ENCODE results near the gene FAM117B.
A peak's percentile ranks its signal among the peaks of the same experiment; 100 is the strongest.
"Not testable (repeated sequence)": the region's sequence is repeated elsewhere in the genome, so short reads cannot be mapped to it uniquely, and the experiment has no call there.

Gene FAM117B

GRCh38 chr2:202689459-202689858, 54.7 kb downstream of the FAM117B start:
- in situ Hi-C loops (cut with HindIII; ENCODE audit: low pct_ligation_motif_present, low pct_unique_long_range_greater_than_20kb, low sequenced_read_pairs), result no loop called here
- no peak for DNase-seq

GRCh38 chr2:202689898-202690297, 55.1 kb downstream of the FAM117B start:
- no peak for DNase-seq
- in situ Hi-C loops (cut with HindIII; ENCODE audit: low pct_ligation_motif_present, low pct_unique_long_range_greater_than_20kb, low sequenced_read_pairs), result no loop called here

GRCh38 chr2:202690321-202690900, 55.6 kb downstream of the FAM117B start:
- DNase-seq, result no peak
- in situ Hi-C loops (cut with HindIII; ENCODE audit: low pct_ligation_motif_present, low pct_unique_long_range_greater_than_20kb, low sequenced_read_pairs), result no loop called here

GRCh38 chr2:202693503-202693902, 58.7 kb downstream of the FAM117B start:
- in situ Hi-C loops (cut with HindIII; ENCODE audit: low pct_ligation_motif_present, low pct_unique_long_range_greater_than_20kb, low sequenced_read_pairs), result no loop called here

GRCh38 chr2:202695166-202695565, 60.4 kb downstream of the FAM117B start:
- in situ Hi-C loops (cut with HindIII; ENCODE audit: low pct_ligation_motif_present, low pct_unique_long_range_greater_than_20kb, low sequenced_read_pairs), result no loop called here
- no peak for DNase-seq

More at GRCh38 chr2:202693503-202693902, 58.7 kb downstream of the FAM117B start:
- DNase-seq, result no peak

DNA sequence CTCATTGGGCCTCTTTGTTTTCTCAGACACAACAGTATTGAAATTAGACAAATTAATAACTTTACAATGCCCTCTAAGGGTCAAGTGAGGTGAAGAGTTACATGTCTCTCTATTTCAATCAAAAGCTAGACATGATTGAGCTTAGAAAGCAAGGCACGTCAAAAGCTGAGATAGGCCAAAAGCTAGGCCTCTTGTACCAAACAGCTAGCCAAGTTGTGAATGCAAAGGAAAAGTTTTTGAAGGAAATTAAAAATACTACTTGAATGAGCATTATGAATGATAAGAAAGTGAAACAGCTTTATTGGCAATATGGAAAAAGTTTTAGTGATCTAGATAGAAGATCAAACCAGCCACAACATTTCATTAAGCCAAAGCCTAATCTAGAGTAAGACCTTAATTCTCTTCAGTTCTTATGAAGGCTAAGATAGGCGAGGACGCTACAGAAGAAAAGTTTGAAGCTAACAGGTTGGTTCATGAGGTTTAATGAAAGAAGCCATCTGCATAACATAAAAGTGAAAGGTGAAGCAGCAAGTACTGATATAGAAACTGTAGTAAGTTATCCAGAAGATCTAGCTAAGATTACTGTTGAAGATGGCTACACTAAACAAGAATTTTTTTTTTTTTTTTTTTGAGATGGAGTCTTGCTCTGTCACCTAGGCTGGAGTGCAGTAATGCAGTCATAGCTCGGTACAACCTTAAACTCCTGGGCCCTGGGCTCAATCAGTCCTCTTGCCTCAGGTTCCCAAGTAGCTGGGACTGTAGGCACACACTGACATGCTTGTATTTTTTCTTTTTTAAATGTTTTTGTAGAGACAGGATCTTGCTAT, 65.5 kb downstream of the FAM117B start:
- DNase-seq, result no peak
- in situ Hi-C loops (cut with HindIII; ENCODE audit: low pct_ligation_motif_present, low pct_unique_long_range_greater_than_20kb, low sequenced_read_pairs), result no loop called here

DNA sequence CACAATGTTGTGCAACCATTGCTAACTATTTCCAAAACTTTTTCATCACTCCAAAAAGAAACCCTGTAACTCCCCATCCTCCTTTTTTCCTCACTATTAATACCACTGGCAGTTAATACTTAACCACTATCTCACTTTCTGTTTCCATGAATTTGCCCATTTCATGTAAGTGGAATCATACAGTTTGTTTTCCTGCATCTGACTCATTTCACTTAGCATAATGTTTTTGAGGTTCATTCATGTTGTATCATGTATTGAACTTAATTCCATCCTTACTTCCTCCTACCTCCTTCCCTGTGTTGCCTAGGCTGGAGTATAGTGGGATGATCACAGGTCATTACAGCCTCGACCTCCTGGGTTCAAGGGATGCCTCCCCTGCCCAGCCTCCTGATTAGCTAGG, 68.3 kb downstream of the FAM117B start:
- in situ Hi-C loops (cut with HindIII; ENCODE audit: low pct_ligation_motif_present, low pct_unique_long_range_greater_than_20kb, low sequenced_read_pairs), result no loop called here
- DNase-seq, result peak; percentile 40

DNA sequence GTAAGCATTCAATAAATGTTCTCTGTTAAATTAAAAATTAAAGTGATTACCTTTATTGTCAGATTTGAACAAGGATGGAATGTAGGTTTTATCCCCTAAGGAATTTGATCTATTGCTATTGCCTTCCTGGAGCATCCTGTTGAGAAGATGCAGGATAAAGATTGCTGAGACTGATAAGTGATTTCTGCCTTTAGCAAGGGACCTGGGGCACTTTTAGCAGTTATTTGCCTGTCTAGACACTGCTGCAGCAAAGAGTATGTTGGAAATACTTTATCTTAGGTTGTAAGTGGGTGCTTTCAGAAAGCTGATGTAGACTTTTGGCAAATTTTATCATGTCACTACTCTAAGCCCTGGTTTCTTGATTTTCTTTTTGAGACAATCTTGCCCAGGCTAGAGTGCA, 69.5 kb downstream of the FAM117B start:
- in situ Hi-C loops (cut with HindIII; ENCODE audit: low pct_ligation_motif_present, low pct_unique_long_range_greater_than_20kb, low sequenced_read_pairs), result no loop called here
- DNase-seq, result no peak

GRCh38 chr2:202705446-202706020, 70.8 kb downstream of the FAM117B start:
- in situ Hi-C loops (cut with HindIII; ENCODE audit: low pct_ligation_motif_present, low pct_unique_long_range_greater_than_20kb, low sequenced_read_pairs), result no loop called here
- DNase-seq, result no peak

- in situ Hi-C loops (cut with HindIII; ENCODE audit: low pct_ligation_motif_present, low pct_unique_long_range_greater_than_20kb, low sequenced_read_pairs); DNase-seq: not testable (repeated sequence)
Measured at GRCh38 chr2:202714971-202715935, 80.5 kb downstream of the FAM117B start.

GRCh38 chr2:202716114-202716718, 81.4 kb downstream of the FAM117B start:
- in situ Hi-C loops (cut with HindIII; ENCODE audit: low pct_ligation_motif_present, low pct_unique_long_range_greater_than_20kb, low sequenced_read_pairs), result no loop called here

DNA sequence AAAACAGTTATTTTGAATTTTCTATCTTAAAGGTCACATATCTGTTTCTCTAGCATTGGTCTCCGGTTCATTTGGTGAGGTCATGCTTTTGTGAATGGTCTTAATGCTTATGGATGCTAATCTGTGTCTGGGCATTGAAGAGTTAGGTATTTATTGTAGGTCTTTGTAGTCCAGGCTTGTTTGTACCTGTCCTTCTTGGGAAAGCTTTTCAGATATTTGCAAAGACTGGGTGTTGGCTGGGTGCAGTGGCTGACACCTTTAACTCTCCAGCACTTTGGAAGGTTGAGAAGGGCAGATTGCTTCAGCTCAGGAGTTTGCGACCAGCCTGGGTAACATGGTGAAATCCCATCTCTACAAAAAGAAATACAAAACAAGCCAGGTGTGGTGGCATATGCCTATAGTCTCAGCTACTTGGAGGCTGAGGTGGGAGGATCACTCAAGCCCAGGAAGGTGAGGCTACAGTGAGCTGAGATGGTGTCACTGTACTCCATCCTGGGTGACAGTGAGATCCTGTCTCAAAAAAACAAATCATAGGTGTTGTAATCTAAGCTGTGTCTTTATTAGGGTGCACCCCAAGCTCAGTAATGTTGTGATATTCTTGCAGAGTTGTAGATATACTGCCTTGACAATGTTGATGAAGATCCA, 82.3 kb downstream of the FAM117B start:
- in situ Hi-C loops (cut with HindIII; ENCODE audit: low pct_ligation_motif_present, low pct_unique_long_range_greater_than_20kb, low sequenced_read_pairs), result no loop called here
- no peak for DNase-seq

More at GRCh38 chr2:202716114-202716718, 81.4 kb downstream of the FAM117B start:
- DNase-seq, result no peak

DNA sequence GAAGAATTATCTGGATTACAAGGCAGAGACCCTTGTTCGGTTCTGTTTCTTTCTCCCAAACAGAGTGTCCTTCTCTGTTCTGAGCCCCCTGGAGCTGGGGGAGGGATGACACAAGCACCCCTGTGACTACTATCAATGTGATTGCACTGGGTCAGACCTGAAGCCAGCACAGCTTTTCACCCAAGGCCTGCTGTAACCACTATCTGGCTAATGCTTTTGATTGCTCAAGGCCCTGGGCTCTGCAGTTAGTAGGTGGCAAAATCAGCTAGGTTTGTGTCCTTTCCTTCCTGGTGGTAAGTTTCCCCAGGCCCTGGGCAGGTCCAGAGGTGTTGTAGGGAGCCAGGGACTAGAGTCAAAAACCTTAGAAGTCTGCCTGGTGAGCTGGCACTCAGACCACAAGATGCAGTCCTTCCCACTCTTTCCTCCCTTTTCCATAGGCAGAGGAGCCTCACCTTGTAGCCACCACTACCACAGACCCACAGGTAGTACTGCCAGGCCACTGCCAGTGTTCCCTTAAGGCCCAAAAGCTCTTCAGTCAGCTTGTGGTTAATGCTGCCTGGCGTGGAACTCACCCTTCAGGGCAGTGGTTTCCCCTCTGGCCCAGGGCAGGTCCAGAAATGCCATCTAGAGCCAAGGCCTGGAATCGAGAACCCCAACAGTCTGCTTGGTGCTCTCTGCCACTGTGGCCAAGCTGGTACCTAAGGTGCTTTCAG, 83.0 kb downstream of the FAM117B start:
- DNase-seq, result peak; percentile 53
- in situ Hi-C loops (cut with HindIII; ENCODE audit: low pct_ligation_motif_present, low pct_unique_long_range_greater_than_20kb, low sequenced_read_pairs), result no loop called here

DNA sequence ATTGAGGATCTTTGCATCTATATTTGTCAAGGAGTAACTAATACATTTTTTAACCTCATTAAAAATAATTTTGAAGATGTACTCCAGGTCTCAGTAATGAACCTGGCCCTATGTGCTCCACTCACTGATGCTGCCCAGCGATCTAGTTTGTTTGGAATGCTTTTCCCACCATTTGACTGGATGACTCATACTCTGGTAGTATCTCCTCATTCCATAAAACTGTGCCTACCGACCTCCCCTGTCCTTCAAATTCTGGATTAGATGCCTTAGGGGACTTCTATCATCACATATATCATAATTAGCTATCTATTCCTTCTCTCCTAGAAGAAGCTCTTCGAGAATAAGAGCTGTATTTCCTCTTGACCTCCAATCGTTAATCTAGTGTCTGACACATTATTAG, 83.8 kb downstream of the FAM117B start:
- in situ Hi-C loops (cut with HindIII; ENCODE audit: low pct_ligation_motif_present, low pct_unique_long_range_greater_than_20kb, low sequenced_read_pairs), result no loop called here
- peak; percentile 86 for DNase-seq

DNA sequence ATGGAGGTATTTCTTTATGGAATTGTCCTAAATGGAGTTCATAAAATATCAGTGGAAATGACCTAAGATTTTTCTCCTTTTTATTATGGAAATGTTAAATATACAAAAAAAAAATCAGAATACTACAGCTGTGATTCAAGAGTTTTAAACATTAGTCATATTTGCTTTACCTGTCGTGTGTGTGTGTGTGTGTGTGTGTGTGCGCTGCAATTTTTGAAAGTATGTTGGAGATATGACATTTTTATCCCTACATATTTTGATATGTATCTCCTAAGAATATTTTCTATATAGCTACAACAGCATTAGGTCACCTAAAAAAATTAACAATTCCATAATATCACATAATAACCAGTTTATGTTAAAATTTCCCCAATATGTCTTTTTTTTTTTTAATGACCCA, 85.5 kb downstream of the FAM117B start:
- DNase-seq, result no peak
- in situ Hi-C loops (cut with HindIII; ENCODE audit: low pct_ligation_motif_present, low pct_unique_long_range_greater_than_20kb, low sequenced_read_pairs), result no loop called here

- peak; percentile 94 for DNase-seq
- in situ Hi-C loops (cut with HindIII; ENCODE audit: low pct_ligation_motif_present, low pct_unique_long_range_greater_than_20kb, low sequenced_read_pairs), result no loop called here
Measured at GRCh38 chr2:202721621-202722020, 86.9 kb downstream of the FAM117B start.

- no peak for DNase-seq
Measured at GRCh38 chr2:202723746-202724145, 89.0 kb downstream of the FAM117B start.

More at GRCh38 chr2:202723746-202724145, 89.0 kb downstream of the FAM117B start:
- in situ Hi-C loops (cut with HindIII; ENCODE audit: low pct_ligation_motif_present, low pct_unique_long_range_greater_than_20kb, low sequenced_read_pairs), result no loop called here

All from ACHN (cell line).